OCI-LY7 (cell line): ENCODE measurements around the gene NSD1. TPM values are rescaled to one million over a fixed set of nuclear protein-coding genes. Genes with fewer than 3 reads are reported as not detected.

ENCODE experiments used
- BruUV-seq: library from RNA; stranded (reverse); fragments of 400-500 nt; replicated peaks from 2 replicates; lab custom pipeline; 2021; lab: Mats Ljungman, UMichigan
- CTCF ChIA-PET: fragments of 300-600 bp; sonication (Branson Sonifier 250); formaldehyde crosslinking; loops from one replicate; lab custom pipeline; 2022; ENCODE audit warnings: antibody characterized with exemption; ENCODE audit not compliant: unreplicated experiment; lab: Charles Lee
- POLR2A ChIA-PET: fragments of 300-600 bp; sonication (Branson Sonifier 250); formaldehyde crosslinking; loops from one replicate; lab custom pipeline; 2022; ENCODE audit warnings: antibody characterized with exemption; lab: Charles Lee
- DNase-seq: peaks from one replicate; pipeline ENCODE4 v3.0.0-alpha.2; 2015; ENCODE audit warnings: low spot score
- H2AFZ ChIP-seq: fragments of 200-600 bp; sonication (generic), shearing (Covaris generic); 2 replicates; pipeline ENCODE4 v1.6.1; 2014; ENCODE audit warnings: mild to moderate bottlenecking, antibody characterized with exemption, low read length, moderate library complexity
- H3K27ac ChIP-seq: fragments of 200-600 bp; sonication (generic); 2 replicates; pipeline ENCODE4 v1.5.1; 2014; ENCODE audit warnings: mixed run types, low read depth, mild to moderate bottlenecking, moderate library complexity, low read length, inconsistent platforms; ENCODE audit not compliant: poor library complexity, severe bottlenecking
- H3K36me3 ChIP-seq: fragments of 200-600 bp; sonication (generic); 2 replicates; pipeline ENCODE4 v1.6.1; 2014; ENCODE audit warnings: mild to moderate bottlenecking, antibody characterized with exemption, low read length, moderate library complexity, mixed read lengths; ENCODE audit not compliant: insufficient read depth
- H3K4me1 ChIP-seq: fragments of 200-600 bp; sonication (generic); 2 replicates; pipeline ENCODE4 v1.5.1; 2014; ENCODE audit warnings: mild to moderate bottlenecking, low read length; ENCODE audit not compliant: insufficient read depth, poor library complexity, severe bottlenecking
- H3K4me2 ChIP-seq: fragments of 200-600 bp; sonication (generic); 2 replicates; pipeline ENCODE4 v1.6.1; 2014; ENCODE audit warnings: mild to moderate bottlenecking, low read length
- H3K4me3 ChIP-seq: fragments of 200-600 bp; sonication (generic); 2 replicates; pipeline ENCODE4 v1.5.1; 2014; ENCODE audit warnings: mild to moderate bottlenecking, low read depth, low read length; ENCODE audit not compliant: poor library complexity, severe bottlenecking
- H3K79me2 ChIP-seq: fragments of 200-600 bp; sonication (generic); 2 replicates; pipeline ENCODE4 v1.6.1; 2016; ENCODE audit warnings: low read depth, mild to moderate bottlenecking, low read length, moderate library complexity, mixed read lengths; ENCODE audit not compliant: insufficient read depth
- H3K9me2 ChIP-seq: fragments of 200-600 bp; sonication (generic); 2 replicates; pipeline ENCODE4 v1.6.1; 2016; ENCODE audit warnings: mild to moderate bottlenecking, low read length, mixed read lengths; ENCODE audit not compliant: insufficient read depth
- H3K9me3 ChIP-seq: fragments of 200-600 bp; sonication (generic); 2 replicates; pipeline ENCODE4 v1.6.1; 2014; ENCODE audit warnings: mild to moderate bottlenecking, mixed run types, low read length, mixed read lengths
- H4K20me1 ChIP-seq: fragments of 200-600 bp; sonication (generic); 2 replicates; pipeline ENCODE4 v1.6.1; 2014; ENCODE audit warnings: mild to moderate bottlenecking, antibody characterized with exemption, low read length, moderate library complexity, mixed read lengths; ENCODE audit not compliant: insufficient read depth
- EZH2phosphoT487 ChIP-seq: fragments of 200-600 bp; sonication (generic); IDR thresholded peaks from 2 replicates; pipeline ENCODE4 v1.6.1; 2018; ENCODE audit warnings: low read depth, borderline replicate concordance, mild to moderate bottlenecking, mixed run types, antibody characterized with exemption, low read length, moderate library complexity, mixed read lengths
- intact Hi-C: fragments of 100-400 bp; cut with micrococcal nuclease; formaldehyde crosslinking; loops from one replicate; pipeline ENCODE4 v1.10.0; 2022; ENCODE audit not compliant: unreplicated experiment
- total RNA-seq, 2 experiments: library from RNA; depleted of rRNA in 1 of 2; stranded (reverse); fragments of >200 nt in 1 of 2; shearing (Covaris generic) in 1 of 2; gene quantifications; 2 replicates each; pipeline ENCODE4 v1.2.3, GENCODE V29; 2014 to 2022
- TF ChIP-seq, protein P1 (sequence below): fragments of 200-600 bp; sonication (generic); conservative IDR thresholded peaks from 2 replicates; pipeline ENCODE4 v1.5.1; 2014; ENCODE audit warnings: mild to moderate bottlenecking, antibody characterized with exemption, low read length, moderate library complexity, mixed read lengths

Gene NSD1
- total RNA-seq, 2 experiments from 2014 or later: 64.3 to 142 TPM

DNA sequence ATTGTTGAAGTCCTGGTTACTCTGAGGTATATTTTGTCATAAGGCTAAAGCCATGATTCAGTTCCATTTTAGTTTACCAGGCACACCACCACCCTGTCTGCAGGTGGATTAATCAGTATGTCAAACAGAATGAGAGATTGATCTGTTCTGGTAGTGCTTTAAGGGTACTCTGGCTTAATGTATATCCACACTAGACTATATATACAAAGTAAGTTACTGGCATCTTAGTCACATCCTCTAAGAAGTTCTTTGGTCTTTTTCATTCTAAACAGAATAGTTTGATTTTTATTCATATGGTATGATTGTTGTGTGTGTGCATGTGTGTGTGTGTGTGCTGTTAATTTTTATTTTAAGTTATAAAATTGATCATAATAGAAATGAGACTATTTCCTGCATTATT lies 108.2 kb downstream of the NSD1 start:
- Histone ChIP-seq H3K9me3 (no peaks in the 10 kb centered on the region), H4K20me1 (no peaks in the 10 kb centered on the region), H3K4me2 (no peak overlapping the region), H3K4me1 (no peaks in the 10 kb centered on the region), H3K36me3 (peaks cover 86% of the 10 kb centered on the region), H2AFZ (no peak overlapping the region), H3K9me2 (no peaks in the 10 kb centered on the region), H3K4me3 (no peak overlapping the region), H3K79me2 (no peaks in the 10 kb centered on the region), H3K27ac (no peak overlapping the region)
- CTCF ChIA-PET: no interaction called here
- intact Hi-C loops: no loop called here
- POLR2A ChIA-PET: no interaction called here
- no TSS peak for BruUV-seq
- TF ChIP-seq EZH2phosphoT487: no peak
- TF ChIP-seq, protein P1, sequence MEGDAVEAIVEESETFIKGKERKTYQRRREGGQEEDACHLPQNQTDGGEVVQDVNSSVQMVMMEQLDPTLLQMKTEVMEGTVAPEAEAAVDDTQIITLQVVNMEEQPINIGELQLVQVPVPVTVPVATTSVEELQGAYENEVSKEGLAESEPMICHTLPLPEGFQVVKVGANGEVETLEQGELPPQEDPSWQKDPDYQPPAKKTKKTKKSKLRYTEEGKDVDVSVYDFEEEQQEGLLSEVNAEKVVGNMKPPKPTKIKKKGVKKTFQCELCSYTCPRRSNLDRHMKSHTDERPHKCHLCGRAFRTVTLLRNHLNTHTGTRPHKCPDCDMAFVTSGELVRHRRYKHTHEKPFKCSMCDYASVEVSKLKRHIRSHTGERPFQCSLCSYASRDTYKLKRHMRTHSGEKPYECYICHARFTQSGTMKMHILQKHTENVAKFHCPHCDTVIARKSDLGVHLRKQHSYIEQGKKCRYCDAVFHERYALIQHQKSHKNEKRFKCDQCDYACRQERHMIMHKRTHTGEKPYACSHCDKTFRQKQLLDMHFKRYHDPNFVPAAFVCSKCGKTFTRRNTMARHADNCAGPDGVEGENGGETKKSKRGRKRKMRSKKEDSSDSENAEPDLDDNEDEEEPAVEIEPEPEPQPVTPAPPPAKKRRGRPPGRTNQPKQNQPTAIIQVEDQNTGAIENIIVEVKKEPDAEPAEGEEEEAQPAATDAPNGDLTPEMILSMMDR: no peak
- no peak for DNase-seq

DNA sequence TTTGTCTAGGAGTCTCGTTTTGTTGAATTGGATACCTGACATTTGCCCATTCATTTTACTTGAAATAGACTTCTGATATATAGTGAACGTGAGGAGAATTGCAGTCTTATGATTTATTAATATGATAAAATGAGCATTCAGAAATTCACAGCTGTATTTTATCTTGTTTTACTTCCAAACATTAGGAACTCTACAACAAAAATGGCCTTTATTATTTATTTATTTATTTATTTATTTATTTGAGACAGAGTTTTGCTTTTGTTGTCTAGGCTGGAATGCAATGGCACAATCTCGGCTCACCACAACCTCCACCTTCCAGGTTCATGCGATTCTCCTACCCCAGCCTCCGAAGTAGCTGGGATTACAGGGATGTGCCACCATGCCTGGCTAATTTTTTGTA lies 108.7 kb downstream of the NSD1 start:
- CTCF ChIA-PET: no interaction called here

More for the DNA sequence above, 108.7 kb downstream of the NSD1 start:
- DNase-seq: no peak
- no peak overlapping the region for H3K4me3 ChIP-seq
- no peaks in the 10 kb centered on the region for H3K79me2 ChIP-seq
- no peaks in the 10 kb centered on the region for H3K9me2 ChIP-seq
- peaks cover 87% of the 10 kb centered on the region for H3K36me3 ChIP-seq
- H4K20me1 ChIP-seq: no peaks in the 10 kb centered on the region
- intact Hi-C loops: no loop called here
- BruUV-seq: no TSS peak
- no peak overlapping the region for H2AFZ ChIP-seq
- H3K4me2 ChIP-seq: no peak overlapping the region
- POLR2A ChIA-PET: no interaction called here
- H3K9me3 ChIP-seq: no peaks in the 10 kb centered on the region
- no peak overlapping the region for H3K27ac ChIP-seq
- H3K4me1 ChIP-seq: no peaks in the 10 kb centered on the region
- no peak for TF ChIP-seq EZH2phosphoT487
- TF ChIP-seq, protein P1: no peak
